Left cardiac atrium (tissue), 4 donors: Measurements from ENCODE around the gene OCEL1. TPM values are rescaled to one million over a fixed set of nuclear protein-coding genes. Genes with fewer than 3 reads are reported as not detected.
"Not testable (repeated sequence)": the region's sequence is repeated elsewhere in the genome, so short reads cannot be mapped to it uniquely, and the experiment has no call there.

Experiments
- ATAC-seq, 2 donors: fragments of 200-7000 bp; cut with Tn5 transposase; one replicate each; pipeline ENCODE4 v1.9.1; 2020; ENCODE audit warnings: mild to moderate bottlenecking in 2 of 2, moderate library complexity in 2 of 2
- DNase-seq: peaks from one replicate; pipeline ENCODE4 v3.0.0-alpha.2; 2020
- intact Hi-C, 2 donors: fragments of 100-400 bp; cut with DNase I; formaldehyde crosslinking; loops; one replicate each; pipeline versions ENCODE4 v1.14.1 to v1.15.1; 2022 to 2023
- long read RNA-seq: library from polyadenylated mRNA; unstranded; transcript quantifications from one replicate; pipeline ENCODE4 v2.0.0, GENCODE V29; 2021
- total RNA-seq, 2 donors: library from RNA; stranded (reverse); fragmentation: NEBNext Ultra II Directional; extraction: Animal tissue kit (Norgen Biotek cat#: 25700); gene quantifications; one replicate each; pipeline ENCODE4 v1.2.1, GENCODE V29; 2021
- donor health status: DM: no; HTN: yes; CAD: no.
- donor health status: DM: no; HTN: yes; CAD: no; lungs with severe emphysema.
- donor health status: DM: yes; HTN: yes; CAD: no.
- donor health status: Dilated cardiomyopathy.

Gene OCEL1, protein sequence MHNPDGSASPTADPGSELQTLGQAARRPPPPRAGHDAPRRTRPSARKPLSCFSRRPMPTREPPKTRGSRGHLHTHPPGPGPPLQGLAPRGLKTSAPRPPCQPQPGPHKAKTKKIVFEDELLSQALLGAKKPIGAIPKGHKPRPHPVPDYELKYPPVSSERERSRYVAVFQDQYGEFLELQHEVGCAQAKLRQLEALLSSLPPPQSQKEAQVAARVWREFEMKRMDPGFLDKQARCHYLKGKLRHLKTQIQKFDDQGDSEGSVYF
- total RNA-seq, result 10 to 100 TPM; 18.7 to 25.3 TPM
- long read RNA-seq, partial matches to known transcripts, result 1 of 7 reads
- long read RNA-seq, other reads (novel, unspliced or antisense), result 2 of 7 reads

- peak; percentile 98 for ATAC-seq
- peak; percentile 99 for DNase-seq
- intact Hi-C loops, result no loop called here
Measured at GRCh38 chr19:17226002-17226933, at the start of gene OCEL1. OCEL1 (plus strand) TSS chr19:17226226; CDS start chr19:17226248, 22 bp downstream.

GRCh38 chr19:17178291-17178690, 47.7 kb upstream of the OCEL1 start:
- DNase-seq (no peak), ATAC-seq (no peak)
- intact Hi-C loops, result no loop called here

DNA sequence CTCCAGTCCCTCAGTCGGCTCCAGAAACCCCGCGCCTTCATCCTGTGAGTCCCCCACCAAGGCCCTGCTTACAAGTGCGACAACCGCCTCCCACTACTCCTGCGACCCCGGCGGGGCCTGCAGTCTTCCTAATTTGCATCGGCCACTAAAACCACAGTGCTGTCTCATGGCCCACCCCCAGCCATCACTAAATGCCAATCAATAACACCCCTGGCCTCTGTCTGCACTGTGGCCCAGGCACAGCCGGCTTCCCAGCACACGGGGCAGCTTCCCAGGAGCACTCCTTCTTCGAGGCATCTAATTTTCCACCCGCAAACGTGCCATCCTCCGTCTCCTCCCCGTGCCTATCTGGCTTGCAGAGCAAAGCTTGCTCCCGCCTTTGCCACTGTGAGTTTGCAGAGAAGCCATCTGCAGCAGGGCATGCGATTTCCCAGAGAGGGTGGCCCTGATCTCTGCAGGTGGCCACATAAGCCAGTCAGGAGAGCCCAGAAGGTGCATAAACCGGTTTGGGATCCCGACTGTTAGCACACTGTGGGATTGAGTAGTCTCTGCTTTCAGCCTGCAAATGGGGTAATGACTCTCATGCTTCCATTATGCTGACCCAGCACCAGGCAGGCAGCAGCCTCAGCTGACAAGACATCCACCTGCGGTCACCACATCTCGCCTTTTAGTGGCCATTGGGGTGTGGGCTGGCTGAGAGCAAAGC, 44.9 kb upstream of the OCEL1 start:
- DNase-seq, result no peak
- intact Hi-C loops, result no loop called here
- ATAC-seq, result no peak

GRCh38 chr19:17183271-17183761, 42.7 kb upstream of the OCEL1 start:
- ATAC-seq (no peak), DNase-seq (no peak)
- intact Hi-C loops, result no loop called here

DNA sequence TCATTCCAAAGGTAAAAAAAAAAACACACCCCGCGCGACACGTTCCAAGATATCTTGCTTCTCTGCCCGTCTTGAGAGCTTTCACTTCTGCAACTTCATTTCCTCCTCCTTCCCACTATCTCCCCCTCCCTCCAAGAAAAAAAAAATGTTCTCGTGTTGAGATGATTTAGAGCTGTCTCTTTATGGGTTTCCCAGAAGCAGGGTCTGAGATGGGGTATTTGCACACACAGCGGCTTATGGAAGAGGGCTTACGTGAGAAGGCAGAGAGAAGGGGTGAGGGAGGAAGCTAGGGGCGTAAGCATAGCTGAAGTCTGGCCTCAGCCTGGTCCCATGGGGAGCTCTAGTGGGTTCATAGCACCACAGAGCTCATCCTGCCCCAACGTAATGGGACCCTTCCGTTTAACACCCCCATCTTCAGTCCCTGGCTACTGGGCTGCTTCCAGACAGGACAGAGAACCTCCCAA, 42.1 kb upstream of the OCEL1 start:
- ATAC-seq (no peak), DNase-seq (no peak)
- intact Hi-C loops, result no loop called here

DNA sequence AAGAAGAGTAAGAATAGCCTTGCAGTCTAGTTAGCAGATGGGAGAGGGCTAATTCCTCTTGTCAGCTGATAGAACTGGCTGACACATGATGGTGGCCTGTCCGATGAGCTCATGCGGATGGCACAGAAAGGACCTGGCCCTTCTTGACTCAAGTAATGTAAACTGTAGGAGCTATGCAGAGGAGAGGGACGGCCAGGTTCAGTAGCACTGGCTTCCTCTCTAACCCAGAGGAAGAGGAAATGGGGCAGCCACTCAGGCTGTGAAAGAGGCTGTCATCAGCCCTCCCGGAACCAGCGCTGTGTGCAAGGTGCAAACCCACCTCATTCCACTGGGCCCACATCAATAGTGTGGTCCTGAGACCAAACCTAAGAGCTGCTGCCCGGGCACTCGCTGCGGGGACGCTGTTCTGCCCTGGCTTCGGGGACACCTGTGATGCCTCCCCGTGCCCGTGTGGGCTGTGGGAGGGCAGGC, 41.6 kb upstream of the OCEL1 start:
- ATAC-seq (peak; percentile 34 to 63), DNase-seq (no peak)
- intact Hi-C loops, result no loop called here

GRCh38 chr19:17185590-17185989, 40.4 kb upstream of the OCEL1 start:
- ATAC-seq (no peak), DNase-seq (no peak)
- intact Hi-C loops, result no loop called here

DNA sequence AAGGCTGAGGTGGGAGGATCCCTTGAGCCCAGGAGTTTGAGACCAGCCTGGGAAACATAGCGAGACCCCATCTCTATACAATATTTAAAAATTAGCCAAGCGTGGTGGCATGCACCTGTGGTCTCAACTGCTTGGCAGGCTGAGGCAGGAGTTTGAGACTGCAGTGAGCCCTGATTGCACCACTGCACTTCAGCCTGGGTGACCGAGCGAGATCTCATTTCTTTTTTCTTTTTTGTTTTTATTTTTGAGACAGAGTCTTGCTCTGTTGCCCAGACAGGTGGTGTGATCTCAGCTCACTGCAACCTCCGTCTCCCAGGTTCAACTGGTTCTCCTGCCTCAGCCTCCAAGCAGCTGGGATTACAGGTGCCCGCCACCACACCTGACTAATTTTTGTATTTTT, 34.3 kb upstream of the OCEL1 start:
- ATAC-seq, intact Hi-C loops, DNase-seq: not testable (repeated sequence)

GRCh38 chr19:17192751-17193150, 33.3 kb upstream of the OCEL1 start:
- DNase-seq (no peak), ATAC-seq (no peak)
- intact Hi-C loops, result no loop called here

GRCh38 chr19:17194608-17195007, 31.4 kb upstream of the OCEL1 start:
- ATAC-seq (no peak), DNase-seq (no peak)
- intact Hi-C loops, result no loop called here

GRCh38 chr19:17195106-17195505, 30.9 kb upstream of the OCEL1 start:
- no peak for ATAC-seq
- DNase-seq, result no peak
- intact Hi-C loops, result no loop called here

DNA sequence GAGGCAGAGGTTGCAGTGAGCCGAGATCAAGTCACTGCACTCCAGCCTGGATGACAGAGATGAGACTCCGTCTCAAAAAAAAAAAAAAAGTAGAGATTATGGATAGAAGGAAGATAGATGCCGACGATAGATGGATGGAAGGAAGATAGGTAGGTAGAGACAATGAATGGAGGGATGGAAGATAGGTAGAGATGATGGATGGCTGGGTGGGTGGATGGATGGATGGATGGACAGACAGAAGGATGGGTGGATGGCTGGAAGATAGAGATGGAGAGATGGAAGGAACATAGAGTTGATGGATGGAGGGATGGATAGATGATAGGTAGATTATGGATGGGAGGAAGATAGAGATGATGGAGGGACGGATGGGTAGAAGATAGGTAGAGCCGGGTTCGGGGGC, 29.4 kb upstream of the OCEL1 start:
- intact Hi-C loops, result no loop called here

DNA sequence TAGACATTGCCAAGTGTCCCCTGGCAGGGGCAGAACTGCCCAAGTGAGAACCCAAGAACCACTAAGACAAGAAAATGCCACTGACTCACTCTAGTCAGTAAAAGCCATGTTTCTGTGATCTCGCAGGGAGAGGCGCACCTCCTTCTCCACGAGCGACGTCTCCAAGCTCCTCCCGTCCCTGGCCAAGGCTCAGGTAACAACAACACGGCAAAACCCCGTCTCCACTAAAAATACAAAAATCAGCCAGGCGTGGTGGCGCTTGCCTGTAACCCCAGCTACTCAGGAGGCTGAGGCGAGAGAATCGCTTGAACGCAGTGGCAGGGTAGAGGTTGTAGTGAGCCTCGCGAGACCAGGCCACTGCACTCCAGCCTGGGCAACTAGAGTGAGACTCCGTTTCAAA, 28.4 kb upstream of the OCEL1 start:
- intact Hi-C loops, result no loop called here
- DNase-seq, result no peak
- ATAC-seq, result no peak

More for the DNA sequence above, 29.4 kb upstream of the OCEL1 start:
- DNase-seq (no peak), ATAC-seq (no peak)

- no peak for DNase-seq
Measured at GRCh38 chr19:17200408-17201079, 25.5 kb upstream of the OCEL1 start.

DNA sequence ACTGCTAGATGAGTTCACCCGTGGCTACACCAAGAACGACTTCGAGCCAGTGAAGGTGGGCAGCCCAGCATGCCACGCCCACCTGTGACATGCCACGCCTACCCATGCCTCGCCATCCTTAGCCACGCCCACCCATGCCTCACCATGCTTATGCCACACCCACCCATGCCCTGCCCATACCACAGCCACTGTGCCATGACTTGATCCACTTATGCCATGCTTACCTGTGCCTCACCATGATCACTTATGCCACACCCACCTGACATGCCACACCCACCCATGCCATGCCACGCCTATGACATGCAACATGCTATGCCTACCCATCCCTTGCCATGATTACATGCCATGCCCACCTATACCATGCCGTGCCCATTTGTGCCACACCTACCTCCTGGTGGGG, 23.8 kb upstream of the OCEL1 start:
- DNase-seq, result no peak
- intact Hi-C loops, result loop anchor here in 1 of 2 donors (10.0 kb wide), 1 partner anchor 83 kb away; the partner anchor contains the start of gene ANKLE1
- ATAC-seq, result no peak

More at GRCh38 chr19:17200408-17201079, 25.5 kb upstream of the OCEL1 start:
- intact Hi-C loops, result loop anchor here in 1 of 2 donors (10.0 kb wide), 1 partner anchor 84 kb away; the partner anchor contains the start of gene ANKLE1
- no peak for ATAC-seq

- intact Hi-C loops, result loop anchor here in 1 of 2 donors (10.0 kb wide), 1 partner anchor 82 kb away; the partner anchor contains the start of gene ANKLE1
- ATAC-seq, result no peak
Measured at GRCh38 chr19:17202713-17203112, 23.3 kb upstream of the OCEL1 start.

DNA sequence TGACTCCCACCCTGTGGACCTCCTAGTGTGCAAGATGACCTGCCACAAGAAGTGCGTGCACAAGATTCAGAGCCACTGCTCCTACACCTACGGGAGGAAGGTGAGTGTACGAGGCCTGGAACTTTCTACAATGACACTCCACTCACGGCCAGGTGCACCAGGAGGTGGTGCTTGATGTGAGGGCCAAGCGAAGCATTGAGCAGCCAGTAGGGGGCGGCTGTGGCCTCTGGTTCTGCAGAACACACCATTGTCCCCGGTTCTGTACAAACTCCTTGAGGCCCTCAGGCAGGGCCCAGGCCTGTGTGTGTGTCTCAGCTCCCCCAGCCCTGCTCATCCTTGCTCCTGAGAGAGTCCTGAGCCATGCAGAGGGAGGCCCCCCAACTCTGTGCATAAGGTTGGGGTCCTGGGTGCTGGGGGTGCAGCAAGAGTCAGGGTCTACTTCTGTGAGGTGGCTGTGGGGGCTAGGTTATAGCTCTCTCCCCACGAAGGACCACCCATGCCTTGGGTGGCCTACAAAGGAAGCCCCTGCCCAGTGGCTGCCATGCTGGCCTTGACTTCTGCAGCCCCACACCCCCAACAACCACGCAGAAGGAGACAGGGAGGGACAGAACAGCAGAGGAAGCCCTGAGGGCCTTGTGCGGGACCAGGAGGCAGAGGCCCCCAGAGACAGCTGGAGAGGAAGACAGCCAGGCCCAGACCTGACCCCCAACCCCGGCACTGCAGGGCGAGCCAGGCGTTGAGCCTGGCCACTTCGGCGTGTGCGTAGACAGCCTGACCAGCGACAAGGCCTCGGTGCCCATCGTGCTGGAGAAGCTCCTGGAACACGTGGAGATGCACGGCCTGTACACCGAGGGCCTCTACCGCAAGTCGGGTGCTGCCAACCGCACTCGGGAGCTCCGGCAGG, 20.5 kb upstream of the OCEL1 start:
- ATAC-seq (peak; percentile 48 to 64), DNase-seq (peak; percentile 55)
- intact Hi-C loops, result loop anchor here in 1 of 2 donors (10.0 kb wide), 1 partner anchor 79 kb away; the partner anchor contains the start of gene ANKLE1

More at GRCh38 chr19:17202713-17203112, 23.3 kb upstream of the OCEL1 start:
- DNase-seq, result no peak
